ENCODE measurements around the gene PUSL1.

The PUSL1 gene

DNA sequence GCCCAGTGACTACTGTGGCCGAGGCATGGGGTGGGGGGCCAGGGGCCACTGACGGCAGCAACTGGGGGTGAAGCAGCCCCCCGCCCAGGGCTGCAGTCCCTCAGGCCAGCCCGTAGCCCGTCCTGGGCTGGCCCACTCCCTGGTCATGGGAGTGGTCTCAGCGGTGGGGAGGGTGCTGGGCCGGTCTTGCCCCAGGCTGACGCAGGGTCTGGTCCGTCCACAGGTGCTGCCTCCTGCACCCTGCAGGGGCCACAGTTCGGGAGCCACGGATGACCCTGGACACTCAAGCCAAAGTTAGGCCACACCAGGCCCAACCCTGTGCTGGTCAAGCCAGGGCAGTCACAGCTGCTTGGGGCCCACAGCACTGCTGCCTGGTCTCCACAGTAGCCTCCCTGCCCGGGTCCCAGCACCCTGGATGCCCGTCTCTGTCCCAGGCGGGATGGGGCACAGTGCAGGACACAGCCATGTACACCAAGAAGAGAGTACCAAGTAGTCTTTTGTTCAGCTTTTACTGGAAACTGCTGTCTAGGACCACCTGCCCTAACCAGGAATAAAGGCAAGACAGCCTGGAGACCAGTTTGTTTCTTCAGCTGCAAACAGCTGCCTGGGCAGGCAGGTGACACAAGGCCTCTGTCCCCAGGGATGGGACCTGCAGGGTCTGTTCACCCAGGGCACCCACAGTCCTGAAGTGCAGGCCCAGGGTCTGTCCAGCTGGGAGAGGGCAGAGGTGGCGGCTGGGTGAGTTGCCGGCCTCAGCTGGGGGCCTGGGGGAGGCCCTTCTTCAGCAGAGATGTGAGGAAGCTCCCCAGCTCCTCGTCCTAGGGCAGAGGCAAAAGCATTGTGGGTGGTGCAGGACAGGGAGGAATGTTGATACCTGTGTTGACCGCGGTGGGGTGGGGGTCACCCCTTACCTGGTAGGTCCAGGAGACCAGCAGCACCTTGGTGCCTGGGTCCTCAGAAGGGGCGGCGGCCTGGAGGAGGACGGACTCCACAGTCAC, 3.0 kb downstream of the PUSL1 start:
- Histone ChIP-seq H2AK5ac (ENCODE audit: low read depth, low read length) (no peak overlapping the region), H3K4me1 (ENCODE audit: control insufficient read depth in 2 of 2, insufficient read depth in 1 of 2, low read depth in 1 of 2, low read length in 2 of 2) (peaks cover 16 to 24% of the 10 kb centered on the region in 2 donors), H3K27ac (replicated peaks; ENCODE audit: low read length) (no peak overlapping the region), H3K23ac (ENCODE audit: low read depth, low read length, poor library complexity) (no peak overlapping the region), H3K4ac (ENCODE audit: low read length) (no peak overlapping the region), H2BK5ac (ENCODE audit: low read length) (no peak overlapping the region), H3K36me3 (replicated peaks in 1 of 2; ENCODE audit: control insufficient read depth in 2 of 2, insufficient read depth in 2 of 2, low read length in 2 of 2) (peaks cover 47 to 69% of the 10 kb centered on the region in 2 donors), H3K4me2 (ENCODE audit: insufficient read depth, low read length, poor library complexity, severe bottlenecking) (no peak overlapping the region), H2BK15ac (ENCODE audit: low read length) (no peak overlapping the region), H2AFZ (ENCODE audit: low read length) (no peak overlapping the region), H3K4me3 (ENCODE audit: low read length in 2 of 2) (no peak overlapping the region), H3K9ac (ENCODE audit: low read depth, low read length, poor library complexity) (peak overlapping the region; percentile 60), H2BK12ac (ENCODE audit: low read length) (peak overlapping the region; percentile 41), H3K14ac (ENCODE audit: low read length) (no peak overlapping the region), H2BK120ac (ENCODE audit: low read depth, low read length) (no peak overlapping the region), H4K91ac (ENCODE audit: low read depth, low read length, poor library complexity) (no peak overlapping the region), H3K18ac (ENCODE audit: low read length) (no peak overlapping the region), H3K79me1 (ENCODE audit: low read depth, low read length) (peaks cover 27% of the 10 kb centered on the region), H3K27me3 (ENCODE audit: control insufficient read depth in 3 of 3, insufficient read depth in 3 of 3, low read depth in 1 of 3, low read length in 3 of 3) (peaks cover 0 to 2% (median 0%) of the 10 kb centered on the region in 3 experiments), H3K9me3 (replicated peaks in 1 of 2; ENCODE audit: control insufficient read depth in 2 of 2, insufficient read depth in 1 of 2, low read depth in 1 of 2, low read length in 2 of 2) (no peaks in the 10 kb centered on the region), H4K8ac (ENCODE audit: low read depth, low read length) (no peak overlapping the region)
- no CpG with 5 or more reads among the region's 22 CpGs for WGBS, 2 donors (ENCODE audit: extremely low coverage in 2 of 2, insufficient read length in 2 of 2, insufficient replicate concordance in 1 of 2)
- DNase-seq (ENCODE audit: low spot score): no peak

DNA sequence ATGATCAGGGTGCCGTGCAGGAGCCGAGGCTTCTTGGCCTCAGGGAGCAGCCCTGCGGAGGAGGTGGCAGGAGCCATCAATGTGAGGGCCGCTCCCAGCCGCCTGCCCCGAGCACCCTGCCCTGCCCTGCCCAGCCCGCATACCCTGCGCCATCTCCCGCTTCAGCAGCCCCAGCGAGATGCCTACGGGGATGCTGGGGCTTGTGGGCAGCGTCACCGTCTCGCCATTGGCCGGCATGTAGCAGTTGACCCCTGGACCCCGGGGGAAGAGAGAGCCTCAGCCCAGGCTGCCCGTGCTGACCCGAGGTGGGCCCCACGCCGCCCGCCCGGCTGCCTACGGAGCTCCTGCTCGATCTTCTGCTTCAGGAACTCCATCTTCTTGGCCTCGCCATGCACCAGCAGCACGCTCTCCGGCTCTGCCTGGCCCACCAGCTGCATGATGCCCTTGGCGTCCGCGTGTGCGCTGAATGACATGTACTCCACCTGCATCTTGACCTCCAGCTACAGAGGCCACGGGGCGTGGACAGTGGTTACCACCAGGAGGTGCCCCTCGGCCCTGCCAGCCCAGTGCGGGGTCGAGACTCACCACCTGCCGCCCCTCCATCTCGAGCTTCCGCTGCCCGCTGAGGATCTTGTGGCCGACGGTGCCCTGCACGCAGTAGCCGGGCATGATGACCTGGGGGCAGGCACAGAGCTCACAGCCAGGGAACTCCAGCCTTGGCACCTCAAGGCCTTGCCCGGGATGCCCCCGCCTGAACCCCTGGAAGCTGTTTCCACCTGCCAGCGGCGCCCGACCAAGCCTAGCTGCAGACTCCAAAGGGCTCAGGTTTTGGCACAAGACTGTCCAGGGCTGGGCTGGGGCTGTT, 4.3 kb downstream of the PUSL1 start:
- Histone ChIP-seq H3K14ac (ENCODE audit: low read length) (no peak overlapping the region), H2BK120ac (ENCODE audit: low read depth, low read length) (no peak overlapping the region), H3K9ac (ENCODE audit: low read depth, low read length, poor library complexity) (no peak overlapping the region), H3K4me2 (ENCODE audit: insufficient read depth, low read length, poor library complexity, severe bottlenecking) (no peak overlapping the region), H4K8ac (ENCODE audit: low read depth, low read length) (no peak overlapping the region), H3K27me3 (ENCODE audit: control insufficient read depth in 3 of 3, insufficient read depth in 3 of 3, low read depth in 1 of 3, low read length in 3 of 3) (peaks cover 0 to 2% (median 0%) of the 10 kb centered on the region in 3 experiments), H3K9me3 (replicated peaks in 1 of 2; ENCODE audit: control insufficient read depth in 2 of 2, insufficient read depth in 1 of 2, low read depth in 1 of 2, low read length in 2 of 2) (no peaks in the 10 kb centered on the region), H4K91ac (ENCODE audit: low read depth, low read length, poor library complexity) (no peak overlapping the region), H3K36me3 (replicated peaks in 1 of 2; ENCODE audit: control insufficient read depth in 2 of 2, insufficient read depth in 2 of 2, low read length in 2 of 2) (peaks cover 48 to 79% of the 10 kb centered on the region in 2 donors), H2BK15ac (ENCODE audit: low read length) (no peak overlapping the region), H2AFZ (ENCODE audit: low read length) (no peak overlapping the region), H3K18ac (ENCODE audit: low read length) (no peak overlapping the region), H3K4me1 (ENCODE audit: control insufficient read depth in 2 of 2, insufficient read depth in 1 of 2, low read depth in 1 of 2, low read length in 2 of 2) (peaks cover 8 to 15% of the 10 kb centered on the region in 2 donors), H3K23ac (ENCODE audit: low read depth, low read length, poor library complexity) (peak overlapping the region; percentile 85), H3K4me3 (ENCODE audit: low read length in 2 of 2) (peak overlapping the region in 1 of 2 donors; percentile 45), H3K79me1 (ENCODE audit: low read depth, low read length) (peaks cover 22% of the 10 kb centered on the region), H3K4ac (ENCODE audit: low read length) (no peak overlapping the region), H3K27ac (replicated peaks; ENCODE audit: low read length) (no peak overlapping the region), H2BK12ac (ENCODE audit: low read length) (peak overlapping the region; percentile 30), H2BK5ac (ENCODE audit: low read length) (no peak overlapping the region), H2AK5ac (ENCODE audit: low read depth, low read length) (no peak overlapping the region)
- no peak for DNase-seq (ENCODE audit: low spot score)
- WGBS, 2 donors (ENCODE audit: extremely low coverage in 2 of 2, insufficient read length in 2 of 2, insufficient replicate concordance in 1 of 2): no CpG with 5 or more reads among the region's 49 CpGs

DNA sequence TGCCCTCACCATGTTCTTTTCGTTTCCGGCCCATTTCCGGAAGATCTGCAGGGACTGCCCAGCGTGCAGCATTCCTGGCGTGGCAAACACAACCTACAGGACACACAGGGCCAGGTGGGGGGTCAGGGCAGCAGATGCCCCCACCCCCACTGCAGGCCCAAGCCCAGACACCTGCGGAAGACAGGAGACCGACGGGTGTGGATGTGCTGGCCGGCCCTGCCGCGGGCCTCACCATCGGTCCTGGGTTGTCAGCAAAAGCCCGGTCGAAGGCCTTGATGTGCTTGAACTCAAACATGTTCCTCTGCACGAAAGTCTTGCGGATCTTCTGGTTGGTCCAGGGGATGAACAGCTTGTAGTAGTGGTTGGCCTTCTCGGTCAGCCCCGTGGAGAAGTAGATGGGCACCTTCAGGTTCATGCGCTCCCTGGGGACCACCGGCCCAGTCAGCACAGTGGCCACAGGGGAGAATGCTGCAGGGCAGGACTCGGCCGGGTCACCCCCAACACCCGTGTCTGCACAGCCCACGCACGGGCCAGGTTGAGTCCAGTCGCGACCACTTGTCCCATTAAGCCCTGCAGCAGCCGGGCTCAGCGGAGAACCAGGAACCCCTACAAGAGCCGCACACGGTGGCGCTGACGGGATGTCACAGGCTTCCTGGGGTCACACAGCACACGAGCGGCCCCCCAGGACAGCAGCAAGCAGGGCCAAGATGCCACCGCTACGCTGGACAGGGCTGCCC, 5.3 kb downstream of the PUSL1 start:
- no peak overlapping the region for H3K4ac ChIP-seq (ENCODE audit: low read length)

More for the DNA sequence above, 5.3 kb downstream of the PUSL1 start:
- Histone ChIP-seq H2BK15ac (ENCODE audit: low read length) (no peak overlapping the region), H4K91ac (ENCODE audit: low read depth, low read length, poor library complexity) (no peak overlapping the region), H3K27ac (replicated peaks; ENCODE audit: low read length) (no peak overlapping the region), H2BK120ac (ENCODE audit: low read depth, low read length) (no peak overlapping the region), H3K4me1 (ENCODE audit: control insufficient read depth in 2 of 2, insufficient read depth in 1 of 2, low read depth in 1 of 2, low read length in 2 of 2) (peaks cover 8 to 15% of the 10 kb centered on the region in 2 donors), H3K14ac (ENCODE audit: low read length) (no peak overlapping the region), H3K4me3 (ENCODE audit: low read length in 2 of 2) (peak overlapping the region in 1 of 2 donors; percentile 45), H3K23ac (ENCODE audit: low read depth, low read length, poor library complexity) (peak overlapping the region; percentile 85), H2BK12ac (ENCODE audit: low read length) (no peak overlapping the region), H2BK5ac (ENCODE audit: low read length) (no peak overlapping the region), H3K9ac (ENCODE audit: low read depth, low read length, poor library complexity) (no peak overlapping the region), H3K36me3 (replicated peaks in 1 of 2; ENCODE audit: control insufficient read depth in 2 of 2, insufficient read depth in 2 of 2, low read length in 2 of 2) (peaks cover 48 to 89% of the 10 kb centered on the region in 2 donors), H3K9me3 (replicated peaks in 1 of 2; ENCODE audit: control insufficient read depth in 2 of 2, insufficient read depth in 1 of 2, low read depth in 1 of 2, low read length in 2 of 2) (no peaks in the 10 kb centered on the region), H3K79me1 (ENCODE audit: low read depth, low read length) (peaks cover 20% of the 10 kb centered on the region), H2AFZ (ENCODE audit: low read length) (no peak overlapping the region), H3K27me3 (ENCODE audit: control insufficient read depth in 3 of 3, insufficient read depth in 3 of 3, low read depth in 1 of 3, low read length in 3 of 3) (peaks cover 0 to 2% (median 0%) of the 10 kb centered on the region in 3 experiments), H4K8ac (ENCODE audit: low read depth, low read length) (no peak overlapping the region), H3K18ac (ENCODE audit: low read length) (peak overlapping the region; percentile 5), H2AK5ac (ENCODE audit: low read depth, low read length) (no peak overlapping the region), H3K4me2 (ENCODE audit: insufficient read depth, low read length, poor library complexity, severe bottlenecking) (no peak overlapping the region)
- no peak for DNase-seq (ENCODE audit: low spot score)
- WGBS, 2 donors (ENCODE audit: extremely low coverage in 2 of 2, insufficient read length in 2 of 2, insufficient replicate concordance in 1 of 2): no CpG with 5 or more reads among the region's 37 CpGs
